ENCODE measurements around the gene MACF1.
A peak's percentile ranks its signal among the peaks of the same experiment; 100 is the strongest.
"Not testable (repeated sequence)": the region's sequence is repeated elsewhere in the genome, so short reads cannot be mapped to it uniquely, and the experiment has no call there.

The MACF1 gene

DNA sequence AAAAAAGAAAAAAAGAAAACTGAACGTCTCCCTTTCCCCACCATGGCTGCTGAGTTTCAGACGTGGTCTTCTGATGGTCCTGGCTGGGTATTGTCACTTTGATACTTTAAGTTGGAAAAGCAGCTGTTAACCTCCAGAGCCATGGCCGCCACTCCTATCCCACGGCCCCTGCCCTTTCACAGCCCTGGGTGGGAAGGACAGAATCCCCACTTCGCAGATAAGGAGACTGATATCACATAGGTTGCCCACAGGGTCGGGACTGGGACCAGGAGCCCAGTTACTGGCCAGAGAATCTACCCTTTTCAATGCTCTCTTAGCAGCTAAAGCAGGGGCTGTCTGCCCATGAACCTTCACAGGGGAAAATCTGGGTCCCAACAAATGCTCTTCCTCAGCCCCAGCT lies 303.8 kb downstream of the MACF1 start:
- TF ChIP-seq, protein P1, sequence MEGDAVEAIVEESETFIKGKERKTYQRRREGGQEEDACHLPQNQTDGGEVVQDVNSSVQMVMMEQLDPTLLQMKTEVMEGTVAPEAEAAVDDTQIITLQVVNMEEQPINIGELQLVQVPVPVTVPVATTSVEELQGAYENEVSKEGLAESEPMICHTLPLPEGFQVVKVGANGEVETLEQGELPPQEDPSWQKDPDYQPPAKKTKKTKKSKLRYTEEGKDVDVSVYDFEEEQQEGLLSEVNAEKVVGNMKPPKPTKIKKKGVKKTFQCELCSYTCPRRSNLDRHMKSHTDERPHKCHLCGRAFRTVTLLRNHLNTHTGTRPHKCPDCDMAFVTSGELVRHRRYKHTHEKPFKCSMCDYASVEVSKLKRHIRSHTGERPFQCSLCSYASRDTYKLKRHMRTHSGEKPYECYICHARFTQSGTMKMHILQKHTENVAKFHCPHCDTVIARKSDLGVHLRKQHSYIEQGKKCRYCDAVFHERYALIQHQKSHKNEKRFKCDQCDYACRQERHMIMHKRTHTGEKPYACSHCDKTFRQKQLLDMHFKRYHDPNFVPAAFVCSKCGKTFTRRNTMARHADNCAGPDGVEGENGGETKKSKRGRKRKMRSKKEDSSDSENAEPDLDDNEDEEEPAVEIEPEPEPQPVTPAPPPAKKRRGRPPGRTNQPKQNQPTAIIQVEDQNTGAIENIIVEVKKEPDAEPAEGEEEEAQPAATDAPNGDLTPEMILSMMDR (IDR thresholded peaks at IDR 0.05; ENCODE audit: low read depth, low read length, missing control alignments), result no peak
- in situ Hi-C loops (cut with HindIII; ENCODE audit: low pct_ligation_motif_present, low sequenced_read_pairs), result no loop called here
- Histone ChIP-seq H3K27me3 (replicated peaks) (no peaks in the 10 kb centered on the region), H3K27ac (no peak overlapping the region), H3K4me3 (ENCODE audit: low read depth, low read length) (no peak overlapping the region), H3K36me3 (replicated peaks) (no peaks in the 10 kb centered on the region)
- DNase-seq, result no peak

DNA sequence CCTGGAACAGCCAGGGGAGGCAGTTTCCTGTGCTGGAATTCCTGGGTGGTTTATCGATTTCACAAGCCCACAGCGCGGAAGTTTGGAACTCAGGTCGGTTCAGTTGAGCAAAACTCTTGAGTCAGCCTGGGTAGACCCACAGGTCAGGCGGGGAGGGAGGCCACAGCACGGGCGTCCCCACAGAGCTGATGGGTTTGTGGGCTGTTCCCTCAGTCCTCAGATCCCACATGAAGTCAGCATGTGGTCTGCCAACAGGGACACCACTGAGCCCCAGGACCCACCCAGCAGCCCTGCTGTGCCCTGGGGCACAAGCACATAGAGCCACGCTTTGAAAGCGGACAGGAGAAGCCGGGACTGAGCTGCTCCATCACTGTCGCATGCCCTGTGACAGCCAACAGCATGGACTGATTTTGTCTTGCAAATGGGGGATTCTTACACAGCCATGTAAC lies 304.4 kb downstream of the MACF1 start:
- H3K4me3 ChIP-seq (ENCODE audit: low read depth, low read length), result no peak overlapping the region
- in situ Hi-C loops (cut with HindIII; ENCODE audit: low pct_ligation_motif_present, low sequenced_read_pairs), result no loop called here
- TF ChIP-seq, protein P1 (IDR thresholded peaks at IDR 0.05; ENCODE audit: low read depth, low read length, missing control alignments), result peak; percentile 3
- no peaks in the 10 kb centered on the region for H3K36me3 ChIP-seq (replicated peaks)
- no peak for DNase-seq
- H3K27ac ChIP-seq, result no peak overlapping the region
- no peaks in the 10 kb centered on the region for H3K27me3 ChIP-seq (replicated peaks)

DNA sequence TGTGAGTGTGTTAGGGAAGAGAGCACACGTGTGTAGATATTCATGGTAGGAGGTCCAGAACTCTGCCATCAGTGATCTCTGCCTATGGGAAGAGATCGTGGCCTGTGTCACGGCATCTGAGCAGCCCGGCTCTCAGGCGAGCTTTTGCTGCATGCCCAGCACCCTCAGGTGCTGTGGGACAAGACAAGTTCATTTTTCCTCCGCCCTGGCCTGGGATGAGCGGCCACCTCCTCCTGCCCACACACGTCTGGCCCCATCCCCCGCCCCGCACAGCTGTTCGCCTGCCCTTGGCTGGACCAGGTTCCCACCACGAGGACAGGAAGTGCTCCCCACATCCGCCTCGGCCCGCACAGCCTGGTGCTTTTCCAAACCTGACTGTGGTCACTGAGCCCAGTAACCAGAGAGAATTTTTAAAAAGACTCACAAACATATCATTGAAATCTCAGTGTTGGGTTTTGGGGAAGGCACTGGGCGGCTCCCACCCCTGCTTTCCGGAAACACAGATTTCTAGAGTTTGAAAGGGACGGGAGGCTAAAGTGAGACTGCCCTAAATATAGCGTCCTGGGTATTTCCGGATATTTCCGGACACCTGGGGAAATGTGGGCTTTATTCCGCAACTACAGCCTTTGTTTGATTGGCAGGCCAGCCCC lies 305.0 kb downstream of the MACF1 start:
- DNase-seq, result peak; percentile 23
- TF ChIP-seq, protein P1 (IDR thresholded peaks at IDR 0.05; ENCODE audit: low read depth, low read length, missing control alignments), result no peak
- Histone ChIP-seq H3K4me3 (ENCODE audit: low read depth, low read length) (no peak overlapping the region), H3K36me3 (replicated peaks) (no peaks in the 10 kb centered on the region), H3K27me3 (replicated peaks) (no peaks in the 10 kb centered on the region), H3K27ac (no peak overlapping the region)
- in situ Hi-C loops (cut with HindIII; ENCODE audit: low pct_ligation_motif_present, low sequenced_read_pairs), result no loop called here

DNA sequence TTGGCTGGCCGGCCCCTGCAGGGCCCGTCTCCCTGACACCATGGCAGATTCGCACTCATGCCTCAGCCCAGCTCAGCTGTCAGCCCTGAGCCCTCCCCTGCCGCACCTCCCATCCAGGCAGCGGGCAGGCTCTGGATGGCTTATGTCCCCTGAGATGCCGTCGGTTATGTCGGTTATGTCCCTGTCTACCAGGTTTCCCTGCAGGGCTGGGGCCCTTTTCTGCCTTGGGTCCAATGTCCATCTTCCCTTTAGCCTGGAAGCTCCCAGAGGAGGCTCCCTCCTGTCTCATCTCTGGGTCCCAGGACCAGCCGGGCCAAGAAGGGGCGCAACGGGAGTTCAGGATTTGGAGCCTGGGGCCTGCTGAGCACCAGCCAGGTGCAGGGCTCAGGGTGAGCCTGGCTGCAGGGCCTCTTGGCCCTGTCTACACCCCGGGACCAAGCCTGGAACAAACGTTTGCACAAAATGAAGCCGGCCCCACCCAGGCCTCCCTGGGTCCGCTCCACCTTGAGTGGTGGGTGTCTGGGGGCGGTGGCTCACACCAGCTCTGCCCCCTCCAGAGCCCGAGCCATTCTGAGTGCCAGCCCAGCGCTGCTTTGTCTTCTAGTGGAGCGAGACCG lies 306.2 kb downstream of the MACF1 start:
- H3K36me3 ChIP-seq (replicated peaks); H3K27me3 ChIP-seq (replicated peaks); DNase-seq; H3K4me3 ChIP-seq (ENCODE audit: low read depth, low read length); H3K27ac ChIP-seq; in situ Hi-C loops (cut with HindIII; ENCODE audit: low pct_ligation_motif_present, low sequenced_read_pairs): not testable (repeated sequence)

DNA sequence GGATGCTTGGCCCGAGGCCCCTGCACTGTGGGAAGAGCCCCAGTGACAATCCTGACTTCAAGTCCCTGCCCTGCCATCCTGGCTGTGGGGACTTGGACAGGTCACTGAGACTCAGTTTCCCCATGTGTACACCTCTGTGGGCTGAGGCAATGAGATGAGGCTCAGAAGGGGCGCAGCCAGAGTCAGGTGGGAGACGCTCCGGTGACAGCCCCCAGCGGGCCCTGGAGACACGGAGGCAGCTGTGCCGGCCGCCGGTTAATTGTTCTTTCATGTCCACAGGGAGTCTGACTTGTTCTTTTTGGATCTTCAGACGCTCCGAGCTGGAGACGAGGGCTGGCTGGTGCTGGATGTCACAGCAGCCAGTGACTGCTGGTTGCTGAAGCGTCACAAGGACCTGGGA lies 307.0 kb downstream of the MACF1 start:
- H3K27ac ChIP-seq; H3K36me3 ChIP-seq (replicated peaks); DNase-seq; H3K4me3 ChIP-seq (ENCODE audit: low read depth, low read length); H3K27me3 ChIP-seq (replicated peaks); in situ Hi-C loops (cut with HindIII; ENCODE audit: low pct_ligation_motif_present, low sequenced_read_pairs): not testable (repeated sequence)

DNA sequence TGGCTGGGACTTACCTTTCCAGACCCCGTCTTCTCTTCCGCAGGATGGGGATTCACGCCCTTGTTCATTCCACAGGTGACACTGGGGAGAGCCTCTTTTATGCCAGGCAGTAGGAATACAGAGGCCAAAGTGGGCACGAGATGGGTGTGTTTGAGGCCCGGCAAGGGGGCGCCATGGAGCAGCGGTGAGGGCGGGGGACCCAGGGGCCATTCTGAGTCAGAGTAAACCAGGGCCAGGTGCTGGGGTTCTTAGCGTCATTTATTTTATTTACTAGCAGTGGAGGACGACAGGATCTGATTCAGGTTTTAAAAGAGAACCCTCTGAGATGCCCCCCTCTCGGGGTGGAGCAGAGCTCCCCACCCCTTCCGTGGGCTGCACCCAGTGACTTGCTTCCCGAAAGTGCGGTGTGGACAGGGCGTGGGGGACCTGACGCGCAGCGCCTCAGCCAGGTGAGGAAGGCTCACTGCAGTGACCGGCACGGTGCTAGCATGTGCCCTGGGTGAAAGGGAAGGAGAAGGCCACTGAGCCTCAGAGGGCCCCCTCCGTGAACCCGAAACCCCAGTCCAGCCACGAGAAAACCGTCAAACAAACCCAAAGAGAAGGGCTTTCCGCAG lies 307.8 kb downstream of the MACF1 start:
- H3K27ac ChIP-seq; H3K36me3 ChIP-seq (replicated peaks); in situ Hi-C loops (cut with HindIII; ENCODE audit: low pct_ligation_motif_present, low sequenced_read_pairs); DNase-seq; H3K4me3 ChIP-seq (ENCODE audit: low read depth, low read length); H3K27me3 ChIP-seq (replicated peaks): not testable (repeated sequence)

DNA sequence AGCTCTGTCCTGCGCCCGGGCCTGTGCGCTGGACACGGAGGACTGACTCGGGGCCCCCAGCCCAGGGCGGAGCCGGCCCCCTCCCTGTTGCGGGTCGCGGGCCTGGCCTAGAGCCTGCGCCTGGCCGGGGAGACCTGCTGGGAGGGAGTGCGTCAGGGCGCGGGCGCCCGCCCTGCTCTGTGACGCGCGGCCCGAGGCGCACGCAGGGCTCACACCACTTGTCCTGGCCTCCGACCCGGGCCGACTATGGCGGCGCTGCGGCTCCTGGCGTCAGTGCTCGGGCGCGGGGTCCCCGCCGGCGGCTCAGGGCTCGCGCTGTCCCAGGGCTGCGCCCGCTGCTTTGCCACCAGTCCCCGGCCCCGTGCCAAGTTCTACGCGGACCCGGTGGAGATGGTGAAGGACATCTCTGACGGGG lies 310.2 kb downstream of the MACF1 start:
- H3K36me3 ChIP-seq (replicated peaks); H3K27ac ChIP-seq; H3K27me3 ChIP-seq (replicated peaks); DNase-seq; in situ Hi-C loops (cut with HindIII; ENCODE audit: low pct_ligation_motif_present, low sequenced_read_pairs): not testable (repeated sequence)
- H3K4me3 ChIP-seq (ENCODE audit: low read depth, low read length), result peak overlapping the region; percentile 29

DNA sequence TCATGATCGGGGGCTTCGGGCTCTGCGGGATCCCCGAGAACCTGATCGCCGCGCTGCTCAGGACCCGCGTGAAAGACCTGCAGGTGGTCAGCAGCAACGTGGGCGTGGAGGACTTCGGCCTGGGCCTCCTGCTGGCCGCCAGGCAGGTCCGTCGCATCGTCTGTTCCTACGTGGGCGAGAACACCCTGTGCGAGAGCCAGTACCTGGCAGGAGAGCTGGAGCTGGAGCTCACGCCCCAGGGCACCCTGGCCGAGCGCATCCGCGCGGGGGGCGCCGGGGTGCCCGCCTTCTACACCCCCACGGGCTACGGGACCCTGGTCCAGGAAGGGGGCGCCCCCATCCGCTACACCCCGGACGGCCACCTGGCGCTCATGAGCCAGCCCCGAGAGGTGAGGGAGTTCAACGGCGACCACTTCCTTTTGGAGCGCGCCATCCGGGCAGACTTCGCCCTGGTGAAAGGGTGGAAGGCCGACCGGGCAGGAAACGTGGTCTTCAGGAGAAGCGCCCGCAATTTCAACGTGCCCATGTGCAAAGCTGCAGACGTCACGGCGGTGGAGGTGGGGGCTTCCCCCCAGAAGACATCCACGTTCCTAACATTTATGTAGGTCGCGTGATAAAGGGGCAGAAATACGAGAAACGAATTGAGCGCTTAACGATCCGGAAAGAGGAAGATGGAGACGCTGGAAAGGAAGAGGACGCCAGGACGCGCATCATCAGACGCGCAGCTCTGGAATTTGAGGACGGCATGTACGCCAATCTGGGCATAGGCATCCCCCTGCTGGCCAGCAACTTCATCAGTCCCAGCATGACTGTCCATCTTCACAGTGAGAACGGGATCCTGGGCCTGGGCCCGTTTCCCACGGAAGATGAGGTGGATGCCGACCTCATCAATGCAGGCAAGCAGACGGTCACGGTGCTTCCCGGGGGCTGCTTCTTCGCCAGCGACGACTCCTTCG lies 310.9 kb downstream of the MACF1 start:
- H3K4me3 ChIP-seq (ENCODE audit: low read depth, low read length), result peak overlapping the region; percentile 39
- H3K27ac ChIP-seq; in situ Hi-C loops (cut with HindIII; ENCODE audit: low pct_ligation_motif_present, low sequenced_read_pairs); H3K36me3 ChIP-seq (replicated peaks); DNase-seq; H3K27me3 ChIP-seq (replicated peaks): not testable (repeated sequence)

DNA sequence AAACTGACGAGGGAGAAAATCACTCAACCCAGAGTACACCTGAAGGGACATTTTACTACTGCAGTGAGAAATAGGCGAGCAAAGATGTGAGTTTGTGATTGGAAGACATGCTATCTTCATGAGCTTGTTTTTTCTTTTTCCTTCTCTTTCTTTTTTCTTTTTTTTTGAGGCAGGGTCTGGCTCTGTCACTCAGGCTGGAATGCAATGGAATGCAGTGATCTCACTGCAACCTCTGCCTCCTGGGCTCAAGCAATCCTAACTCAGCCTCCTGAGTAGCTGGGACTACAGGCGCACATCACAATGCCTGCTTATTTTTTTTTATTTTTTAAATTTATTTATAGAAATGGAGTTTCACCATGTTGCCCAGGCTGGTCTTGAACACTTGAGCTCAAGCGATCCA lies 312.3 kb downstream of the MACF1 start:
- H3K27ac ChIP-seq; H3K27me3 ChIP-seq (replicated peaks); H3K4me3 ChIP-seq (ENCODE audit: low read depth, low read length); in situ Hi-C loops (cut with HindIII; ENCODE audit: low pct_ligation_motif_present, low sequenced_read_pairs); DNase-seq; H3K36me3 ChIP-seq (replicated peaks): not testable (repeated sequence)

DNA sequence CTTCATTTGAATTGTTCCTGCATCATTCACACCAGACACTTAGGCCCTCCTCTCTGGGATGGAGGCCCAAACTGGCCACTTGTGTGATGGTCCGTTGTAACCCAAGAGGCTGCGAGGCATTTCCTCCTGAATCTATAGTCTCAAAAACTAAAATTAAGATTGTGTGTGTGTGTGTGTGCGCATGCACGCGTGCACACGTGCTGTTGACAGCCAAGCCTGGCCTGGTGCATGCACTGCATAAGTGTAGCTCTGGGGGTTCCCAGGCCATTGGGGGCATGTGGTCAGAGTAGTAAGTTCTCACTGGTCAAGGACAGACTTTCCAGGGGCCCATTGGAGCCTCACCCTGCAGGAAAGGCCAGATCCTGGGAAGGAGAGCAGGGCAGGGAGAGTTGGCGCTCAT lies 313.4 kb downstream of the MACF1 start:
- H3K27me3 ChIP-seq (replicated peaks); DNase-seq; H3K36me3 ChIP-seq (replicated peaks); H3K4me3 ChIP-seq (ENCODE audit: low read depth, low read length); H3K27ac ChIP-seq; in situ Hi-C loops (cut with HindIII; ENCODE audit: low pct_ligation_motif_present, low sequenced_read_pairs): not testable (repeated sequence)
